Tibial artery (tissue), 4 donors: ENCODE data around the gene DDX49.
A peak's percentile ranks its signal among the peaks of the same experiment; 100 is the strongest.

Source experiments
- DNase-seq, 2 donors: peaks; one replicate each; pipeline ENCODE4 v3.0.0-alpha.2; 2019
- H3K27ac ChIP-seq, 2 donors: fragments of 200-600 bp; sonication (generic) in 1 of 2; 1 replicate in 1 of 2; 2 replicates in 1 of 2; pipeline ENCODE4 v1.5.1; 2018 to 2019; ENCODE audit warnings: mild to moderate bottlenecking in 1 of 2
- H3K27me3 ChIP-seq, 2 donors: fragments of 200-600 bp; sonication (generic) in 1 of 2; one replicate each; pipeline versions ENCODE4 v1.5.1 to v1.6.0; 2016 to 2019
- H3K36me3 ChIP-seq, 3 donors: fragments of 200-600 bp; sonication (generic) in 2 of 3; one replicate each; pipeline ENCODE4 v1.5.1; 2016 to 2019; ENCODE audit warnings: mild to moderate bottlenecking in 2 of 3
- H3K4me1 ChIP-seq, 4 donors: fragments of 200-600 bp; sonication (generic) in 2 of 4; 1 replicate in 3 of 4; 2 replicates in 1 of 4; pipeline ENCODE4 v1.5.1; 2016 to 2019
- H3K4me3 ChIP-seq, 2 donors: fragments of 200-600 bp; sonication (generic) in 1 of 2; 1 replicate in 1 of 2; 2 replicates in 1 of 2; pipeline ENCODE4 v1.5.1; 2018 to 2019; ENCODE audit warnings: mild to moderate bottlenecking in 2 of 2
- H3K9me3 ChIP-seq, 3 donors: fragments of 200-600 bp; sonication (generic) in 1 of 3; one replicate each; pipeline ENCODE4 v1.5.1; 2016 to 2019
- CTCF ChIP-seq, 2 experiments: fragments of 200-600 bp in 1 of 2; fragments of 450-650 bp in 1 of 2; IDR thresholded peaks; one replicate each; pipeline ENCODE4 v1.5.1; 2017 to 2019; ENCODE audit warnings: antibody characterized with exemption in 2 of 2, mild to moderate bottlenecking in 1 of 2, moderate library complexity in 1 of 2
- intact Hi-C: fragments of 100-400 bp; cut with DNase I; formaldehyde crosslinking; loops from one replicate; pipeline ENCODE4 v1.15.0; 2023; ENCODE audit warnings: low total_unique reads

DDX49 gene

DNA sequence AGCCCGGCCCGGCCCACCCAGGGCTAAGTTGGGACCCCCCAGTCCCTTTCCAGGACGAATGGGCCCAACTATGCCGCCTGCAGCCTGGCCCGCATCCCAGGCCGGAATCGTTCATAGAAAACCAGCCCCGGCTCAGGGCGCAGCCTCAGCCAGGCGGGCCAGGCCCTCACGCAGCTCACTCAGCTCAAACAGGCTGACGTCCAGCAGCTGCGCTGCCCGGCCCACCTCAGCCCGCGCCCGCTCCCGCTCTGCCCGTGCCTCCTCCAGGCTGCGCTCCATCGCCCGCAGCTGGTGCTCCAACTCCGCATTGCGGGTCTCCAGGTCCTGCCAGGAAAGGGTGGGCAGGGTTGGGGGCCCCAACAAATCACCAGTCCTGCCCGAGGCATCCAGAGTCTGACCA, 9.8 kb downstream of the DDX49 start:
- no peak overlapping the region for H3K4me3 ChIP-seq
- H3K9me3 ChIP-seq, result no peaks in the 10 kb centered on the region
- H3K4me1 ChIP-seq, result peaks cover 0 to 10% (median 0%) of the 10 kb centered on the region in 4 donors
- intact Hi-C loops, result no loop called here
- no peak for DNase-seq
- TF ChIP-seq CTCF (IDR thresholded peaks at IDR 0.05), result no peak
- peaks cover 11 to 93% (median 69%) of the 10 kb centered on the region in 3 donors for H3K36me3 ChIP-seq
- no peak overlapping the region for H3K27ac ChIP-seq
- H3K27me3 ChIP-seq, result no peaks in the 10 kb centered on the region

DNA sequence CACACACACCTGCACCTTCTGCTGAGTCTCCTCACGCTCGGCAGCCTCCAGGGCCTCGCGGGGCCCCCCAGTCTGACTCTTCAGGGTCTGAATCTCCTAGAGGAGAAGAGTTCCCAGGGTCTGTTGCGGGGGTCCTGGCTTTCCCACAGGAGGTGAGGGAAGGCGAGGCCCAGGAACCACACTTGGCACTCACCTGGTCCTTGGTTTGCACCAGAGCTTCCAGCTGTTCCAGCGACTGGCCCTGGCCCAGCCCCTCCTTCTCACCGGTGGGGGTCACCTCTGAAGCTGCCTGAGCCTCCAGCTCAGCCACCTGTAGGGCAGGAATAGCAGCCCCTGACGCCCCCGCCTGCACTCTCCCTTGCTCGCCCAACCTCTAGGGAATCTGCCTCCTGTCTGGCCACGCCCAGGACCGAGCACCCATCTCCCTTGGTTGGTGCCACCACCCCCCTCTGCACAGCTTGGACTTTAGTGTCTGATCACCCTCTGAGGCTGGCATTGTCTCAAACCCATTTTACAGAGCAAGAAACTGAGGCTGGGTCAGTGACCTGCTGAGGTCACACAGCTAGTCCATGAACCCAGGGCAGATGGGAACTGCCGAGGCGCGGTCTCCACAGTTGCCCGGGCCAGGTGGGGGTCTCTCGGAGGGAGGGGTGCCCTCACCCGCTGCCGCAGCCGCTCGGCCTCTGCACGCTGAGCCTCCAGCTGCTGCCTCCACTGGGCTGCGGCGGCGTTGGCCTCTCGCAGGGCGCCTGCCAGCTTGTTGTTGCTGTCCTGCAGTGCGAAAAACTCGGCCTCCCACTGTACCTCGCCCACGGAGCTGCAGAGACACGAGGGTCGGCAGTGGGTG, 12.0 kb downstream of the DDX49 start:
- Histone ChIP-seq H3K9me3 (no peaks in the 10 kb centered on the region), H3K4me3 (no peak overlapping the region), H3K4me1 (peaks cover 0 to 10% (median 0%) of the 10 kb centered on the region in 4 donors), H3K27ac (no peak overlapping the region), H3K36me3 (peaks cover 0 to 77% (median 48%) of the 10 kb centered on the region in 3 donors), H3K27me3 (no peaks in the 10 kb centered on the region)
- no peak for DNase-seq
- TF ChIP-seq CTCF (IDR thresholded peaks at IDR 0.05), result no peak
- intact Hi-C loops, result no loop called here

DNA sequence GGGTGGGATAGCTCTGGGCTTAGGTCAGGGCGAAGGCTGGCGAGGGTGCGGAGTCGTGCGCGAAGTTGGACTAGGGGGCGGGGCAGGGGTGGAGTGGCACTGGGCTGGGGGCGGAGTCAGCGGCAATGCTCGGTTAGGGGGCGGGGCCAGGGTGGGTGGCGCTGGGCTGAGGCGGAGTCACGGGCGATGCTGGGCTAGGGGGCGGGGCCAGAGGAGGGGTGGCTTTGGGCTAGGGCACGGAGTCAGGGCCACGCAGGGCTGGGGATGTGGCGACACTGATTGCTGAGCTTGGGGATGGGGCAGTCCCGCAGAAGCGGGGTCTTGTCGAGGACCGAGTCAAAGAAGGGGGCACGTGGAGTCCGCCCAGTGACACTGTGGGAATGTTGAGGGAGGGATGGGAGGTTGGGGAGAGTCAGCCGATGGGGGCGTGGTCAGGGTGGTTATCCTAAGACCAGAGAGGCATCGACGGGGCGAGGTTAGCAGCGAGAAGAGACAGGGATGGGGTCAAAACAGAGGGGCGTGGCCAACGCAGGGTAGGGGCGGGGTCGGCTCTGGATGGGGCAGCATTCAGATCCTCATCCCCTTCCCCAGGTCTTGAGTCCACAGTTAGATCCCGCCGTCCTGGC, 12.8 kb downstream of the DDX49 start:
- H3K27me3 ChIP-seq, result no peaks in the 10 kb centered on the region
- no peak overlapping the region for H3K27ac ChIP-seq
- H3K36me3 ChIP-seq, result peaks cover 0 to 72% (median 45%) of the 10 kb centered on the region in 3 donors
- intact Hi-C loops, result no loop called here
- TF ChIP-seq CTCF (IDR thresholded peaks at IDR 0.05), result no peak
- no peak overlapping the region for H3K4me3 ChIP-seq
- DNase-seq, result peak; percentile 74 to 85
- H3K4me1 ChIP-seq, result peaks cover 0 to 10% (median 0%) of the 10 kb centered on the region in 4 donors
- no peaks in the 10 kb centered on the region for H3K9me3 ChIP-seq

- Histone ChIP-seq H3K27ac (no peak overlapping the region), H3K27me3 (no peaks in the 10 kb centered on the region), H3K9me3 (no peaks in the 10 kb centered on the region), H3K4me1 (peaks cover 0 to 10% (median 0%) of the 10 kb centered on the region in 4 donors), H3K36me3 (peaks cover 0 to 72% (median 43%) of the 10 kb centered on the region in 3 donors), H3K4me3 (no peak overlapping the region)
- no peak for DNase-seq
- no peak for TF ChIP-seq CTCF (IDR thresholded peaks at IDR 0.05)
- intact Hi-C loops, result no loop called here
These were observed 13.8 kb downstream of the DDX49 start for GRCh38 chr19:18933297-18933696.

- Histone ChIP-seq H3K27me3 (no peaks in the 10 kb centered on the region), H3K36me3 (peaks cover 0 to 24% (median 13%) of the 10 kb centered on the region in 3 donors), H3K4me3 (peak overlapping the region in 1 of 2 donors; percentile 73), H3K27ac (no peak overlapping the region), H3K9me3 (no peaks in the 10 kb centered on the region), H3K4me1 (peaks cover 0 to 20% (median 13%) of the 10 kb centered on the region in 4 donors)
- no peak for DNase-seq
- intact Hi-C loops, result no loop called here
- TF ChIP-seq CTCF (IDR thresholded peaks at IDR 0.05), result no peak
These were observed 19.6 kb downstream of the DDX49 start for GRCh38 chr19:18939163-18939562.
